Vagina (tissue), 2 donors: Measurements from ENCODE around the gene OR2V2. TPM values are rescaled to one million over a fixed set of nuclear protein-coding genes. Genes with fewer than 3 reads are reported as not detected.

Experiments used
- DNase-seq, 2 donors: peaks; one replicate each; pipeline ENCODE4 v3.0.0-alpha.2; 2017; ENCODE audit errors: extremely low spot score in 2 of 2
- H3K27ac ChIP-seq: fragments of 200-600 bp; sonication (generic); one replicate; pipeline ENCODE4 v1.5.1; 2019
- H3K27me3 ChIP-seq: fragments of 200-600 bp; sonication (generic); one replicate; pipeline ENCODE4 v1.5.1; 2019
- H3K36me3 ChIP-seq, 2 donors: fragments of 200-600 bp; sonication (generic); one replicate each; pipeline ENCODE4 v1.5.1; 2017 to 2019
- H3K4me1 ChIP-seq: fragments of 200-600 bp; sonication (generic); one replicate; pipeline ENCODE4 v1.5.1; 2019
- H3K4me3 ChIP-seq, 2 donors: fragments of 200-600 bp; sonication (generic); 1 replicate in 1 of 2; 2 replicates in 1 of 2; pipeline ENCODE4 v1.5.1; 2016 to 2019
- H3K9me3 ChIP-seq: fragments of 200-600 bp; sonication (generic); one replicate; pipeline ENCODE4 v1.5.1; 2019
- POLR2A ChIP-seq, 2 donors: fragments of 450-650 bp; IDR thresholded peaks; one replicate each; pipeline ENCODE4 v1.6.1; 2017; ENCODE audit warnings: antibody characterized with exemption in 2 of 2, mild to moderate bottlenecking in 2 of 2, moderate library complexity in 2 of 2
- POLR2AphosphoS5 ChIP-seq, 2 donors: sonication (generic); formaldehyde crosslinking; IDR thresholded peaks; one replicate each; pipeline ENCODE4 v1.9.0; 2017; ENCODE audit warnings: antibody characterized with exemption in 2 of 2, mild to moderate bottlenecking in 2 of 2, low read depth in 1 of 2; ENCODE audit not compliant: insufficient read depth in 1 of 2
- intact Hi-C: fragments of 100-400 bp; cut with DNase I; formaldehyde crosslinking; loops from one replicate; pipeline ENCODE4 v1.15.1; 2023
- total RNA-seq: library from RNA; depleted of rRNA; stranded (reverse); fragments of >200 nt; gene quantifications from one replicate; pipeline ENCODE4 v1.2.3, GENCODE V29; 2016
- TF ChIP-seq, protein P1 (sequence below), 3 experiments: fragments of 450-650 bp in 2 of 3; fragments of 200-600 bp in 1 of 3; sonication (generic) in 1 of 3; IDR thresholded peaks; one replicate each; pipeline ENCODE4 v1.5.1; 2017 to 2019; ENCODE audit warnings: antibody characterized with exemption in 3 of 3, mild to moderate bottlenecking in 2 of 3, moderate library complexity in 2 of 3

OR2V2 gene
- total RNA-seq, 1 donor from 2014 or later, result not detected

DNA sequence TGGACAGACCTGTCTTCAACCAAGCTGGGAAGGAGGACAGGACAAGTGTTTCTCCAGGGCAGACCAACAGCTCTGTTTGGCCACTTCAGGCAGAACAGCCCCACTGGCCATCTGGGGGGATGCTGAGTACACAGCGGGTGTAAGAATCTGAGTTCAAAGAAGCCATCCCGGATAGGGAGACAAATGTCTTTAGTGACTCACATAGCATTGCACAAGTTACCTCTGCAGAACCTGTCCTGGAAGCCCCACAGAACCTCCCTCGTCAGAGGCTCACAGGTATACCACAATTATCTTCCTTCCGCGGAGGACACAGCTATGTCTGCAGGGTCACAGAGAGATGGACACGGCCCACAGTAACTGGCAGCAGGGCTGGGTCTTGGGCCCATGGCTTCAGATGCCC, 2.0 kb downstream of the OR2V2 start:
- Histone ChIP-seq H3K4me3 (no peak overlapping the region), H3K27me3 (no peaks in the 10 kb centered on the region), H3K27ac (no peak overlapping the region), H3K4me1 (peaks cover 11% of the 10 kb centered on the region), H3K36me3 (no peaks in the 10 kb centered on the region), H3K9me3 (no peaks in the 10 kb centered on the region)
- no peak for DNase-seq
- TF ChIP-seq POLR2AphosphoS5 (IDR thresholded peaks at IDR 0.05; ENCODE audit: insufficient read depth in 1 of 2, low read depth in 1 of 2) (no peak), POLR2A (IDR thresholded peaks at IDR 0.05) (no peak)
- TF ChIP-seq, protein P1, sequence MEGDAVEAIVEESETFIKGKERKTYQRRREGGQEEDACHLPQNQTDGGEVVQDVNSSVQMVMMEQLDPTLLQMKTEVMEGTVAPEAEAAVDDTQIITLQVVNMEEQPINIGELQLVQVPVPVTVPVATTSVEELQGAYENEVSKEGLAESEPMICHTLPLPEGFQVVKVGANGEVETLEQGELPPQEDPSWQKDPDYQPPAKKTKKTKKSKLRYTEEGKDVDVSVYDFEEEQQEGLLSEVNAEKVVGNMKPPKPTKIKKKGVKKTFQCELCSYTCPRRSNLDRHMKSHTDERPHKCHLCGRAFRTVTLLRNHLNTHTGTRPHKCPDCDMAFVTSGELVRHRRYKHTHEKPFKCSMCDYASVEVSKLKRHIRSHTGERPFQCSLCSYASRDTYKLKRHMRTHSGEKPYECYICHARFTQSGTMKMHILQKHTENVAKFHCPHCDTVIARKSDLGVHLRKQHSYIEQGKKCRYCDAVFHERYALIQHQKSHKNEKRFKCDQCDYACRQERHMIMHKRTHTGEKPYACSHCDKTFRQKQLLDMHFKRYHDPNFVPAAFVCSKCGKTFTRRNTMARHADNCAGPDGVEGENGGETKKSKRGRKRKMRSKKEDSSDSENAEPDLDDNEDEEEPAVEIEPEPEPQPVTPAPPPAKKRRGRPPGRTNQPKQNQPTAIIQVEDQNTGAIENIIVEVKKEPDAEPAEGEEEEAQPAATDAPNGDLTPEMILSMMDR (IDR thresholded peaks at IDR 0.05), result no peak
- intact Hi-C loops, result no loop called here

DNA sequence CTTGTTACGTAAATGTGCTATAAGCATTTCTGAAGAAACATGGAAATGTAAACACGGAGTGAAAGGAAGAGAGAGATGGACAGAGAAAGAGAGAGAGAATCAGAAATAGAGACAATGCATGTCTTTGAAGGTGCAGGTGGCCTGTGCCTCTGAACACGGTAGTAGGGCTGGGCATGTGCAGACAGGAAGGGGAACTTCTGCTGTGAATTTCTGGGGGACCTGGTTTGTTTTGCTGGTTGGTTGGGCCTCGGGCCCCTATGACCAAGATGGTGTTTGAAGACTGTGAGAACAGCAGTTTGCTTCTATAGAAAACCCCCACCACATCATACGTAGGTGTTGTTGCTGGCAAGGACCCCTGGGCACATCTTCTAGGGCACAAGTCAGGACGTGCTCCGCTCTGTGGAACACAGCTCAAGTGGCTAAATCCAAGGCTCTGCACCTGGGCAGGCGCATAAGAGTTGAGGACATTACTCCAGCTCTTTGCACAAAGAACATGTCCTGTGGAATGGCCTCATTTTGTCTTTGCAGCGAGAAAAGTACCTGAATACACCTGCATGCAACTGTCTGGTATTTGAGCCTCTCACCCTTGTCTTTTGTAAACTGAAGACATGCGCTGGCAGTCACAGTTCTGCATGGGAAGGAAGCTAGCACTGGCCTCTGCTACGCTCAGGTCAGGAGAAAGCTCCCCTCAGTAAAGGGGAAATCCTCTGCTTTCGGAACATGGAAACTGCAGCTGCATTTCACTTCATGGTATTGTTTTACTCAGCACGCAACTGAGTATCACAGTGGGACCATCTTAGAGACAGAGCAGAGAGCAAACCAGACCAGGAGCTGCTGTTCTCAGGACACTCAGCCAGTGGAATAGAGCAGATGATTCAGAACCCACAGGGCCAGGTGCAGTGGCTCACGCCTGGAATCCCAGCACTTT, 2.7 kb downstream of the OR2V2 start:
- H3K27ac ChIP-seq, result no peak overlapping the region
- TF ChIP-seq POLR2AphosphoS5 (IDR thresholded peaks at IDR 0.05; ENCODE audit: insufficient read depth in 1 of 2, low read depth in 1 of 2), result no peak
- no peak for TF ChIP-seq POLR2A (IDR thresholded peaks at IDR 0.05)
- TF ChIP-seq, protein P1 (IDR thresholded peaks at IDR 0.05), result no peak
- H3K27me3 ChIP-seq, result no peaks in the 10 kb centered on the region
- intact Hi-C loops, result no loop called here
- H3K36me3 ChIP-seq, result no peaks in the 10 kb centered on the region
- H3K4me1 ChIP-seq, result peaks cover 11% of the 10 kb centered on the region
- no peaks in the 10 kb centered on the region for H3K9me3 ChIP-seq
- H3K4me3 ChIP-seq, result no peak overlapping the region
- DNase-seq, result no peak

- Histone ChIP-seq H3K9me3 (no peaks in the 10 kb centered on the region), H3K27ac (no peak overlapping the region), H3K4me3 (no peak overlapping the region), H3K36me3 (no peaks in the 10 kb centered on the region), H3K27me3 (no peaks in the 10 kb centered on the region), H3K4me1 (peaks cover 11% of the 10 kb centered on the region)
- no peak for DNase-seq
- no peak for TF ChIP-seq POLR2A (IDR thresholded peaks at IDR 0.05)
- TF ChIP-seq, protein P1 (IDR thresholded peaks at IDR 0.05), result no peak
- intact Hi-C loops, result no loop called here
Observed at GRCh38 chr5:181151146-181151545, 3.8 kb downstream of the OR2V2 start.

- DNase-seq, result no peak
- intact Hi-C loops, result no loop called here
Observed at GRCh38 chr5:181152406-181152805, 5.0 kb downstream of the OR2V2 start.

GRCh38 chr5:181153814-181154213, 6.4 kb downstream of the OR2V2 start:
- no peak for DNase-seq
- intact Hi-C loops, result no loop called here
- no peak overlapping the region for H3K4me3 ChIP-seq
- peaks cover 3% of the 10 kb centered on the region for H3K4me1 ChIP-seq
- no peaks in the 10 kb centered on the region for H3K27me3 ChIP-seq
- H3K27ac ChIP-seq, result no peak overlapping the region
- H3K9me3 ChIP-seq, result no peaks in the 10 kb centered on the region
- TF ChIP-seq, protein P1 (IDR thresholded peaks at IDR 0.05), result no peak
- no peak for TF ChIP-seq POLR2A (IDR thresholded peaks at IDR 0.05)
- no peak for TF ChIP-seq POLR2AphosphoS5 (IDR thresholded peaks at IDR 0.05; ENCODE audit: insufficient read depth in 1 of 2, low read depth in 1 of 2)
- H3K36me3 ChIP-seq, result no peaks in the 10 kb centered on the region

More at GRCh38 chr5:181152406-181152805, 5.0 kb downstream of the OR2V2 start:
- Histone ChIP-seq H3K27me3 (no peaks in the 10 kb centered on the region), H3K4me1 (peaks cover 11% of the 10 kb centered on the region), H3K4me3 (no peak overlapping the region), H3K36me3 (no peaks in the 10 kb centered on the region), H3K27ac (no peak overlapping the region), H3K9me3 (no peaks in the 10 kb centered on the region)
- TF ChIP-seq, protein P1 (IDR thresholded peaks at IDR 0.05), result no peak
